GM21786 (cell line): Measurements from ENCODE around the gene CTSD.

ENCODE experiments used
- ATAC-seq: cut with Tn5 transposase; IDR thresholded peaks from one replicate; pipeline ENCODE4 v1.9.1; 2021; ENCODE audit not compliant: unreplicated experiment

CTSD gene

GRCh38 chr11:1746511-1746931, 17.2 kb downstream of the CTSD start:
- no peak for ATAC-seq

GRCh38 chr11:1745701-1746320, 17.9 kb downstream of the CTSD start:
- ATAC-seq = no peak

- no peak for ATAC-seq
These were observed 18.6 kb downstream of the CTSD start for GRCh38 chr11:1744891-1745700.

GRCh38 chr11:1744137-1744886, 19.4 kb downstream of the CTSD start:
- no peak for ATAC-seq

GRCh38 chr11:1743585-1744136, 20.1 kb downstream of the CTSD start:
- no peak for ATAC-seq

GRCh38 chr11:1742869-1743584, 20.7 kb downstream of the CTSD start:
- no peak for ATAC-seq

- ATAC-seq = no peak
These were observed 21.4 kb downstream of the CTSD start for GRCh38 chr11:1742371-1742770.

GRCh38 chr11:1741741-1742140, 22.0 kb downstream of the CTSD start:
- no peak for ATAC-seq

GRCh38 chr11:1740786-1741530, 22.8 kb downstream of the CTSD start:
- ATAC-seq = no peak

GRCh38 chr11:1739576-1739975, 24.2 kb downstream of the CTSD start:
- no peak for ATAC-seq

GRCh38 chr11:1738380-1738779, 25.3 kb downstream of the CTSD start:
- ATAC-seq = no peak

- ATAC-seq = no peak
These were observed 26.5 kb downstream of the CTSD start for GRCh38 chr11:1737080-1737757.

GRCh38 chr11:1736447-1736992, 27.2 kb downstream of the CTSD start:
- no peak for ATAC-seq

- ATAC-seq = no peak
These were observed 28.5 kb downstream of the CTSD start for GRCh38 chr11:1735271-1735670.

GRCh38 chr11:1734641-1735081, 29.1 kb downstream of the CTSD start:
- no peak for ATAC-seq

- ATAC-seq = no peak
These were observed 29.7 kb downstream of the CTSD start for GRCh38 chr11:1733716-1734640.

- ATAC-seq = no peak
These were observed 30.6 kb downstream of the CTSD start for GRCh38 chr11:1733009-1733715.
